ENCODE results near the gene DPM2.

DNA sequence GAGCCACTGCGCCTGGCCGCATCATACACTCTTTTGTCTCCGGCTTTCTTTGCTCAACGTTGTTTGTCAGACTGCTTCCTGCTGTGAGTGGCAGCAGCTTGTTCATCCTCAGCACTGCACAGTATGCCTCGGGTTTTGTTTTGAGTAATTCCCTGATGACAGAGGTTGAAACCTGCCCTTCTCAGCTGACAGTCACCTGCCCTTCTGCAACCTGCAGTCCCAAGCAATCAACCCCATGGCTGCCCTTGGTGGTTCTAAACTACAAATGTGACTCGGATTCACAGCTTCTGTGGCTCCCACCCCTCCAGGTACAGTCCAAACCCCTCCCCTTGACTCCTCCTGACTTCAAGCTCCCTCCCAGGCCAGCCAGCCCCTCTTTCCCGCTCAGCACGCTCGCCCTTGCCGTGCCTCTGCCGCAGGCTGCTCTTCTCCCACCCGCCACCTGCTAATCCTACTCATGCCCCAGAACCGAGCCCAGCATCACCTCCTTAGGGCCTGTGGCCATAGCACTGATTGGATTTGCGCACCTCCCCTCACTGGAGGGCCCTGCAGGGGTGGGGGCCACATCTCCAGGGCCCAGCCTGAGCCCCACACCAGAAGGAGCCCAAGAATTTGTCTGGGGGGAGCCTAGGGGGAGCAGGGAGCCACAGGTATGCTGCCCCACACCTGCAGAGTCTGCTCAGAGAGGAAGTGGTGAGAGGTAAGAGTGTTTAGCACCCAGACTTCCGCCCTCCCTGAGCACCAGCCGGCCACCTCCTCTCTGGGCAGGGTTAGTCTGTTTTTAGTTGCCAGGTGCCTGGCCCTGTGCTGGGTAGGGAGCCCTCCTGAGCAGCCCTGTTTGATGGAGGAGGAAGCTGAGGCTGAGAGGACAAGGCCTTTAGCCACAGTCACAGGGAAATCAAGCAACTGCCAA lies 33.0 kb upstream of the DPM2 start:
- TF ChIP-seq EP300 (IDR thresholded peaks at IDR 0.05; ENCODE audit: borderline replicate concordance) (no peak), ZBTB7A (IDR thresholded peaks at IDR 0.05; ENCODE audit: low read depth) (no peak), YY1 (IDR thresholded peaks at IDR 0.05; ENCODE audit: low read depth) (no peak), TAF1 (IDR thresholded peaks at IDR 0.05; ENCODE audit: low read depth) (no peak), EGR1 (IDR thresholded peaks at IDR 0.05) (no peak), REST (IDR thresholded peaks at IDR 0.05; ENCODE audit: low read depth) (no peak), RAD21 (IDR thresholded peaks at IDR 0.05; ENCODE audit: low read depth) (no peak), TEAD4 (IDR thresholded peaks at IDR 0.05) (no peak), CREB1 (IDR thresholded peaks at IDR 0.05; ENCODE audit: low read depth) (no peak), USF1 (IDR thresholded peaks at IDR 0.05) (no peak)
- TF ChIP-seq, protein P1, sequence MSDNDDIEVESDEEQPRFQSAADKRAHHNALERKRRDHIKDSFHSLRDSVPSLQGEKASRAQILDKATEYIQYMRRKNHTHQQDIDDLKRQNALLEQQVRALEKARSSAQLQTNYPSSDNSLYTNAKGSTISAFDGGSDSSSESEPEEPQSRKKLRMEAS (IDR thresholded peaks at IDR 0.05): no peak
